GM12801 (cell line): Measurements from ENCODE around the gene SGSM1.

ENCODE experiments used
- CTCF ChIP-seq: IDR thresholded peaks from one replicate; pipeline ENCODE4 v1.5.1; 2011; ENCODE audit warnings: control low read depth; ENCODE audit not compliant: insufficient read length; ENCODE audit errors: extremely low read depth

SGSM1 gene

GRCh38 chr22:24848559-24849168, 42.7 kb downstream of the SGSM1 start:
- TF ChIP-seq CTCF: no peak

DNA sequence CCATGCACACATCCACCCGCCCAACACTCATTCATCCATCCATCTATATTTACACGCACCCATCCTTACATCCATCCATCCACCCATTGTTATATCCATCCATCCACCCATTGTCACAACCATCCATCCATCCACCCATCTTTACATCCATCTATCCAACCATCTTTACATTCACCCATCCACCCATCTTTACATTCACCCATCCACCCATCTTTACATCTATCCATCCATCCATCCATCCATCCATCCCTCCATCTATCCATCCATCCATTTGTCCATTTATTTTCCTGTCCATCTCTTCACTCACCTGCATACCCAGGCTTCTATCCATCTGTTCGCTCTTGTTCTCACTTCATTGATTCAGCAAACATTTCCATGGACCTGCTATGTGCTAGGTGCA, 49.8 kb downstream of the SGSM1 start:
- TF ChIP-seq CTCF: no peak

GRCh38 chr22:24857576-24857975, 51.6 kb downstream of the SGSM1 start:
- TF ChIP-seq CTCF: no peak

GRCh38 chr22:24859587-24859986, 53.6 kb downstream of the SGSM1 start:
- TF ChIP-seq CTCF: no peak

DNA sequence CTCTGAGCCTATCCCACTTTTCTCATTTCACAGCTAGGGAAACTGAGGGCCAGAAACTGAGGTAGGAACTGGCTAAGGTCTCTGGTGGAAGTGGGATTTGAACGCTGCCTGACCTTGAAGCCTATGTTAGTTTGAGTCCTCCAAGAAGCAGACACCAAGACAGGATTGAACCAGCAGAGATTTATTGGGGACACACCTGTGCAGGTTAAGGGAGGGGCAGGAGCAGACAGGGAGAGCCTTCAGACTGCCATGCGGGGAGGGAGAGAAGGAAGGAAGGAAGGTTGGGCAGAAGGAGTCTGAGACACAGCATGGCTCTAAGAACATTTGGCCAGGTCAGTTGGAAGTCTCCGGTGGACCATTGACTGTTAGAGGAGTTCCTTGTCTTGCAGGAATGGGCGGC, 59.5 kb downstream of the SGSM1 start:
- no peak for TF ChIP-seq CTCF

DNA sequence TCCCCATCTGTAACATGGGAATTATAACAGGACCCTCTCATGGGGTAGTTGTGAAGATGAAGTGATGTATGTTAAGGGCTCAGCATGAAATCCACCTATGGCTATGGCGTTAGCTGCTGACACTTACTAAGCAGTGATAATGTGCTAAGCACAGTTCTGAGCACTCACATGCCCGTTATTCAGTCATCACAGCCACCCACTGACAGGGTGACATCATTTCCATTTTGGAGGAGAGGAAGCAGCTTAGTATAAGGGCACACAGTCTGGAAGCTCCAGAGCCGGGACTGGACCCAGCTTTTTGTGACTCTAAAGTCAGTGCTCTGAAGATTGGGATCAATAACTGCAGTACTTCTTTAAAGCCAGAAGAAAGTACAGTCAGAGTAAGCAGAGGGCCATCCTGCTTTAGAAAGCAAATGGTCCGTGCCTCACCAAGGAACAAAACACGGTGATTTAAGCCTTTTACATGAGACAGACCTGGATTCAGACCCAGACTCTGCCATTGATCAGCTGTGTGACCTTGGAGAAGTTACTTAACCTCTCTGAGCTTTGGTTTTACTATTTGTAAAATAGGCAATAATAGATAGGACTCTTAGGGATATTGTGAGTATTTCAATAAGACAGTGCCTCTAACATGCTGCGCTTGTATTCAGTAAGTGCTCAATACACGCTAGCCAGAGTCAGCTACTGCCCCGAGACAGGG, 61.5 kb downstream of the SGSM1 start:
- TF ChIP-seq CTCF: no peak

- TF ChIP-seq CTCF: no peak
Observed at GRCh38 chr22:24868979-24869378, 63.0 kb downstream of the SGSM1 start.
